ENCODE data around the gene CAPNS1.

Gene CAPNS1

GRCh38 chr19:36111200-36111539 is 28.7 kb upstream of the CAPNS1 start:
- H3K4me2 ChIP-seq (ENCODE audit: low read length) = no peak overlapping the region
- peaks cover 2% of the 10 kb centered on the region; the same call in 1 of the 2 replicates for H4K20me1 ChIP-seq (ENCODE audit: control insufficient read depth, insufficient read depth, low read depth, low read length)
- no peaks in the 10 kb centered on the region for H3K27me3 ChIP-seq (ENCODE audit: control insufficient read depth, low read length)
- H3F3A ChIP-seq (ENCODE audit: control insufficient read depth, insufficient read depth) = no peaks in the 10 kb centered on the region
- no peak overlapping the region for H3K27ac ChIP-seq (ENCODE audit: low read depth, low read length)
- no peaks in the 10 kb centered on the region for H3K9me3 ChIP-seq (ENCODE audit: control insufficient read depth, insufficient read depth, low read length)
- no peak overlapping the region for H3K4me3 ChIP-seq (ENCODE audit: low read length)
- H3K9me2 ChIP-seq (replicated peaks; ENCODE audit: control insufficient read depth, low read length) = no peaks in the 10 kb centered on the region
- TF ChIP-seq, protein P1, sequence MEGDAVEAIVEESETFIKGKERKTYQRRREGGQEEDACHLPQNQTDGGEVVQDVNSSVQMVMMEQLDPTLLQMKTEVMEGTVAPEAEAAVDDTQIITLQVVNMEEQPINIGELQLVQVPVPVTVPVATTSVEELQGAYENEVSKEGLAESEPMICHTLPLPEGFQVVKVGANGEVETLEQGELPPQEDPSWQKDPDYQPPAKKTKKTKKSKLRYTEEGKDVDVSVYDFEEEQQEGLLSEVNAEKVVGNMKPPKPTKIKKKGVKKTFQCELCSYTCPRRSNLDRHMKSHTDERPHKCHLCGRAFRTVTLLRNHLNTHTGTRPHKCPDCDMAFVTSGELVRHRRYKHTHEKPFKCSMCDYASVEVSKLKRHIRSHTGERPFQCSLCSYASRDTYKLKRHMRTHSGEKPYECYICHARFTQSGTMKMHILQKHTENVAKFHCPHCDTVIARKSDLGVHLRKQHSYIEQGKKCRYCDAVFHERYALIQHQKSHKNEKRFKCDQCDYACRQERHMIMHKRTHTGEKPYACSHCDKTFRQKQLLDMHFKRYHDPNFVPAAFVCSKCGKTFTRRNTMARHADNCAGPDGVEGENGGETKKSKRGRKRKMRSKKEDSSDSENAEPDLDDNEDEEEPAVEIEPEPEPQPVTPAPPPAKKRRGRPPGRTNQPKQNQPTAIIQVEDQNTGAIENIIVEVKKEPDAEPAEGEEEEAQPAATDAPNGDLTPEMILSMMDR (IDR thresholded peaks at IDR 0.05; ENCODE audit: low read depth, low read length, poor library complexity, severe bottlenecking) = no peak
- TF ChIP-seq EZH2phosphoT487 (IDR thresholded peaks at IDR 0.05; ENCODE audit: borderline replicate concordance, low read length) = no peak
- H3K36me3 ChIP-seq (ENCODE audit: control insufficient read depth, low read length) = peaks cover 40% of the 10 kb centered on the region
- H3K4me1 ChIP-seq (ENCODE audit: control insufficient read depth, low read length) = peaks cover 20% of the 10 kb centered on the region
- peaks cover 24% of the 10 kb centered on the region for H3K79me2 ChIP-seq (ENCODE audit: control insufficient read depth, low read length)

DNA sequence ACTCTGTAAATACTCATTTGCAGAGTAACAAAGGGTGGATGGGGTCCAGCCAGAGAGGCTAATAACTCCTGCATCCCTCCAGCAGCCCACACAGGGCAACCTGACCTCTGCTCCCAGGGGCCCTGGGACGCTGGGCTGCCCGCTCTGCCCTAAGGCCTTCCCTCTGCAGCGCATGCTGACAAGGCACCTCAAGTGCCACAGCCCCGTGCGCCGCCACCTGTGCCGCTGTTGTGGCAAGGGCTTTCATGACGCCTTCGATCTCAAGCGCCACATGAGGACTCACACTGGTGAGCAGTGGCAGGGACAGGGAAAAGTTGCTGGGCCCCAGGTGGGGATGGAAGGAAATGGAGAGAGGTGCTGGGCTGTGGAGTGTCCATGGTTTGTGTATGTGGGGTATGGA is 27.2 kb upstream of the CAPNS1 start:
- peaks cover 6% of the 10 kb centered on the region; the same call in 1 of the 2 replicates for H4K20me1 ChIP-seq (ENCODE audit: control insufficient read depth, insufficient read depth, low read depth, low read length)
- H3K27me3 ChIP-seq (ENCODE audit: control insufficient read depth, low read length) = no peaks in the 10 kb centered on the region
- no peak overlapping the region for H3K27ac ChIP-seq (ENCODE audit: low read depth, low read length)
- H3F3A ChIP-seq (ENCODE audit: control insufficient read depth, insufficient read depth) = no peaks in the 10 kb centered on the region
- peaks cover 35% of the 10 kb centered on the region for H3K79me2 ChIP-seq (ENCODE audit: control insufficient read depth, low read length)
- no peak overlapping the region for H3K4me3 ChIP-seq (ENCODE audit: low read length)
- H3K9me2 ChIP-seq (replicated peaks; ENCODE audit: control insufficient read depth, low read length) = no peaks in the 10 kb centered on the region
- peaks cover 29% of the 10 kb centered on the region for H3K4me1 ChIP-seq (ENCODE audit: control insufficient read depth, low read length)
- TF ChIP-seq, protein P1 (IDR thresholded peaks at IDR 0.05; ENCODE audit: low read depth, low read length, poor library complexity, severe bottlenecking) = no peak
- TF ChIP-seq EZH2phosphoT487 (IDR thresholded peaks at IDR 0.05; ENCODE audit: borderline replicate concordance, low read length) = no peak
- H3K4me2 ChIP-seq (ENCODE audit: low read length) = no peak overlapping the region
- H3K9me3 ChIP-seq (ENCODE audit: control insufficient read depth, insufficient read depth, low read length) = no peaks in the 10 kb centered on the region
- H3K36me3 ChIP-seq (ENCODE audit: control insufficient read depth, low read length) = peaks cover 39% of the 10 kb centered on the region

- H3K79me2 ChIP-seq (ENCODE audit: control insufficient read depth, low read length) = peaks cover 38% of the 10 kb centered on the region
- H3K27me3 ChIP-seq (ENCODE audit: control insufficient read depth, low read length) = no peaks in the 10 kb centered on the region
- peaks cover 6% of the 10 kb centered on the region; the same call in 1 of the 2 replicates for H4K20me1 ChIP-seq (ENCODE audit: control insufficient read depth, insufficient read depth, low read depth, low read length)
- H3K4me2 ChIP-seq (ENCODE audit: low read length) = peak overlapping the region; percentile 79
- peak overlapping the region; percentile 99 for H3K4me3 ChIP-seq (ENCODE audit: low read length)
- TF ChIP-seq EZH2phosphoT487 (IDR thresholded peaks at IDR 0.05; ENCODE audit: borderline replicate concordance, low read length) = no peak
- TF ChIP-seq, protein P1 (IDR thresholded peaks at IDR 0.05; ENCODE audit: low read depth, low read length, poor library complexity, severe bottlenecking) = peak; percentile 1
- H3K27ac ChIP-seq (ENCODE audit: low read depth, low read length) = no peak overlapping the region
- H3K9me3 ChIP-seq (ENCODE audit: control insufficient read depth, insufficient read depth, low read length) = no peaks in the 10 kb centered on the region
- peaks cover 29% of the 10 kb centered on the region for H3K4me1 ChIP-seq (ENCODE audit: control insufficient read depth, low read length)
- H3K36me3 ChIP-seq (ENCODE audit: control insufficient read depth, low read length) = peaks cover 43% of the 10 kb centered on the region
- H3K9me2 ChIP-seq (replicated peaks; ENCODE audit: control insufficient read depth, low read length) = no peaks in the 10 kb centered on the region
- H3F3A ChIP-seq (ENCODE audit: control insufficient read depth, insufficient read depth) = no peaks in the 10 kb centered on the region
These were observed 26.4 kb upstream of the CAPNS1 start for GRCh38 chr19:36113425-36113824.

Data from DOHH2 (cell line).